Thymus (tissue), 11 donors: ENCODE data around the gene CNPPD1. TPM values are rescaled to one million over a fixed set of nuclear protein-coding genes. Genes with fewer than 3 reads are reported as not detected.

ENCODE experiments used
- DNase-seq, 9 donors: peaks; one replicate each; pipeline ENCODE4 v3.0.0-alpha.2; 2013; ENCODE audit warnings: low spot score in 9 of 9, low read depth in 6 of 9, missing footprints in 1 of 9
- H3K27ac ChIP-seq, 2 donors: one replicate each; pipeline ENCODE4 v1.5.1; 2013; ENCODE audit warnings: control low read depth in 1 of 2, low read depth in 1 of 2, low read length in 1 of 2, mild to moderate bottlenecking in 1 of 2, moderate library complexity in 1 of 2
- H3K27me3 ChIP-seq, 2 donors: one replicate each; pipeline ENCODE4 v1.5.1; 2013; ENCODE audit warnings: low read length in 1 of 2; ENCODE audit not compliant: control insufficient read depth in 2 of 2, insufficient read depth in 1 of 2
- H3K36me3 ChIP-seq, 2 donors: one replicate each; pipeline ENCODE4 v1.5.1; 2013; ENCODE audit warnings: low read length in 1 of 2, mild to moderate bottlenecking in 1 of 2, moderate library complexity in 1 of 2; ENCODE audit not compliant: control insufficient read depth in 2 of 2, insufficient read depth in 2 of 2
- H3K4me1 ChIP-seq, 2 donors: one replicate each; pipeline ENCODE4 v1.5.1; 2013; ENCODE audit warnings: low read length in 2 of 2; ENCODE audit not compliant: control insufficient read depth in 2 of 2, insufficient read depth in 2 of 2
- H3K4me3 ChIP-seq, 2 donors: one replicate each; pipeline ENCODE4 v1.5.1; 2013; ENCODE audit warnings: low read length in 2 of 2, control low read depth in 1 of 2, mild to moderate bottlenecking in 1 of 2
- H3K9me3 ChIP-seq, 2 donors: one replicate each; pipeline ENCODE4 v1.5.1; 2013; ENCODE audit warnings: low read length in 1 of 2, mild to moderate bottlenecking in 1 of 2; ENCODE audit not compliant: control insufficient read depth in 2 of 2, insufficient read depth in 1 of 2
- WGBS: extraction: QIAGEN DNeasy Blood & Tissue Kit; methylation state at CpG from one replicate; pipeline ENCODE4 v1.1.7; 2013; 5-methylcytosine and 5-hydroxymethylcytosine counted together
- polyA plus RNA-seq: library from polyadenylated mRNA; stranded (reverse); fragments of 200-250 nt; gene quantifications from one replicate; pipeline ENCODE4 v1.2.3, GENCODE V29; 2013
- total RNA-seq: library from RNA; stranded (reverse); fragments of 120-200 nt; gene quantifications from one replicate; pipeline ENCODE4 v1.2.4, GENCODE V29; 2013
- donor health status: healthy.

The CNPPD1 gene
- total and polyA plus RNA-seq, 2 donors: 33.3 to 46.9 TPM

DNA sequence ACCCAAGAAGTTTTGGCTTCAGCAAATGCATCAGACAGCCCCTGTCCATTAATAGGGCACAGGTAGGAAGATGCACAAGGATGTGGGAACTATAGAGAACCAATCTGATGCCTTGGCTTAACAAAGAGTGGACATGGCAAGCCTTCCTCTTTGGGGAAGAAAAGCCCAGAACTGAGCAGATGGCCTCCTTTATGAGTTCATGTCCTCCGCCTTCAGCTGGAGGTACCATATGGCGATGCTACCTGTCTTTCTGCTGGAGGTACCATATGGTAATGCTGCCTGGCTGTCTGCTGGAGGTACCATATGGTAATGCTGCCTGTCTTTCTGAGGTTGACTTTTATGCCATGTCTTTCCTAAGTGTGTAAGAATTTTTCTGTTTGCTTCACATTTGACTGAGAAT is 7.4 kb upstream of the CNPPD1 start:
- H3K4me3 ChIP-seq: no peak overlapping the region
- no peak for DNase-seq
- peaks cover 51 to 57% of the 10 kb centered on the region in 2 donors for H3K36me3 ChIP-seq
- H3K27ac ChIP-seq: no peak overlapping the region
- H3K27me3 ChIP-seq: no peaks in the 10 kb centered on the region
- WGBS: 100% methylated on average over 2 of the region's 2 CpGs
- no peaks in the 10 kb centered on the region for H3K9me3 ChIP-seq
- H3K4me1 ChIP-seq: peaks cover 2 to 4% of the 10 kb centered on the region in 2 donors

DNA sequence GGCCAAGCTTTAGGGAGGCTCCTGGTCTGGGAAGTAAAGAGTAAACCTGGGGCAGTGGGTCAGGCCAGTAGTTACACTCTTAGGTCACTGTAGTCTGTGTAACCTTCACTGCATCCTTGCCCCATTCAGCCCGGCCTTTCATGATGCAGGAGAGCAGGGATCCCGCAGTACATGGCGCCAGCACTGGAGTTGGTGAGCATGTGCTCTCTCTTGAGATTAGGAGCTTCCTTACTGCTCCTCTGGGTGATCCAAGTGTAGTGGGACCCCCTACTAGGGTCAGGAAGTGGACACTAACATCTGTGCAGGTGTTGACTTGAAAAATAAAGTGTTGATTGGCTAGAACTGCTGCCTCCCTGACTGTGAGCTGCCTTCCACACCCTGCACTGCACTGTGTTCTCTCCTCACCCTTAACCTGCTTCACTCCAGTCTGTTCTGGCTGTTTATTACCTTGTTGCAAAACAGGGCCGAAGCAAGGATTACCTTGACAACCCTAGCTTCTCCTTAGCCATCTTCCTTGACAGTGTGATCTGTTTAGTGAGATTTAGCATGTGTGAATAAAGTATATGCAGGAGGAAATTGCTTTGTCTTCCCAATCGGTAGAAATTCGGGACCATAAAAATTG is 6.5 kb upstream of the CNPPD1 start:
- no peak for DNase-seq
- Histone ChIP-seq H3K36me3 (peaks cover 51 to 57% of the 10 kb centered on the region in 2 donors), H3K4me1 (peaks cover 8 to 9% of the 10 kb centered on the region in 2 donors), H3K27ac (no peak overlapping the region), H3K4me3 (no peak overlapping the region), H3K27me3 (no peaks in the 10 kb centered on the region), H3K9me3 (no peaks in the 10 kb centered on the region)
- 99% methylated on average over 6 of the region's 6 CpGs for WGBS

DNA sequence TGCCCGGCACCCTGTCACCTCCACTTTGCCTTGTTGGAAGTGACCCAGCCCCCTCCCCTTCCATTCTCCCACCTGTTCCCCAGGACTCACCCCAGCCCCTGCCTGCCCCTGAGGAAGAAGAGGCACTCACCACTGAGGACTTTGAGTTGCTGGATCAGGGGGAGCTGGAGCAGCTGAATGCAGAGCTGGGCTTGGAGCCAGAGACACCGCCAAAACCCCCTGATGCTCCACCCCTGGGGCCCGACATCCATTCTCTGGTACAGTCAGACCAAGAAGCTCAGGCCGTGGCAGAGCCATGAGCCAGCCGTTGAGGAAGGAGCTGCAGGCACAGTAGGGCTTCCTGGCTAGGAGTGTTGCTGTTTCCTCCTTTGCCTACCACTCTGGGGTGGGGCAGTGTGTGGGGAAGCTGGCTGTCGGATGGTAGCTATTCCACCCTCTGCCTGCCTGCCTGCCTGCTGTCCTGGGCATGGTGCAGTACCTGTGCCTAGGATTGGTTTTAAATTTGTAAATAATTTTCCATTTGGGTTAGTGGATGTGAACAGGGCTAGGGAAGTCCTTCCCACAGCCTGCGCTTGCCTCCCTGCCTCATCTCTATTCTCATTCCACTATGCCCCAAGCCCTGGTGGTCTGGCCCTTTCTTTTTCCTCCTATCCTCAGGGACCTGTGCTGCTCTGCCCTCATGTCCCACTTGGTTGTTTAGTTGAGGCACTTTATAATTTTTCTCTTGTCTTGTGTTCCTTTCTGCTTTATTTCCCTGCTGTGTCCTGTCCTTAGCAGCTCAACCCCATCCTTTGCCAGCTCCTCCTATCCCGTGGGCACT is 5.8 kb upstream of the CNPPD1 start:
- H3K27ac ChIP-seq: no peak overlapping the region
- DNase-seq: no peak
- H3K27me3 ChIP-seq: no peaks in the 10 kb centered on the region
- WGBS: 92% methylated on average over 8 of the region's 8 CpGs
- H3K36me3 ChIP-seq: peaks cover 51 to 57% of the 10 kb centered on the region in 2 donors
- peaks cover 9% of the 10 kb centered on the region in 2 donors for H3K4me1 ChIP-seq
- H3K4me3 ChIP-seq: no peak overlapping the region
- no peaks in the 10 kb centered on the region for H3K9me3 ChIP-seq

DNA sequence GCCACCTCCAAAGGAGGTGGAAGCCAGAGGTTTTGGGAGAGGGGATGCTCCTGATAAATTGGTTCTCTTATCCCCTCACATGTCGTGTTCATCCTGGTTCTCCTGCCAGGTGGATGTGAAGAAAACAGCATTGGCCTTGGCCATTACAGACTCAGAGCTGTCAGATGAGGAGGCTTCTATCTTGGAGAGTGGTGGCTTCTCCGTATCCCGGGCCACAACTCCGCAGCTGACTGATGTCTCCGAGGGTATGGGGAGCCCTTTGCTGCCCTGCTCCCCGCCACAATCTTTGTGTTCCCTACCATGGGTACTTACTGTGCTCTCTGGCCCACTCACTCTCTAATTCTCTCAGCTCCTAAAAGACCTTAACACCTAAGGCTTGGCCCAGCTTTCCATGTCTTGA is 4.8 kb upstream of the CNPPD1 start:
- Histone ChIP-seq H3K4me1 (peaks cover 9 to 11% of the 10 kb centered on the region in 2 donors), H3K27me3 (no peaks in the 10 kb centered on the region), H3K4me3 (no peak overlapping the region), H3K36me3 (peaks cover 51 to 57% of the 10 kb centered on the region in 2 donors), H3K9me3 (no peaks in the 10 kb centered on the region), H3K27ac (no peak overlapping the region)
- DNase-seq: no peak
- 97% methylated on average over 6 of the region's 6 CpGs for WGBS

DNA sequence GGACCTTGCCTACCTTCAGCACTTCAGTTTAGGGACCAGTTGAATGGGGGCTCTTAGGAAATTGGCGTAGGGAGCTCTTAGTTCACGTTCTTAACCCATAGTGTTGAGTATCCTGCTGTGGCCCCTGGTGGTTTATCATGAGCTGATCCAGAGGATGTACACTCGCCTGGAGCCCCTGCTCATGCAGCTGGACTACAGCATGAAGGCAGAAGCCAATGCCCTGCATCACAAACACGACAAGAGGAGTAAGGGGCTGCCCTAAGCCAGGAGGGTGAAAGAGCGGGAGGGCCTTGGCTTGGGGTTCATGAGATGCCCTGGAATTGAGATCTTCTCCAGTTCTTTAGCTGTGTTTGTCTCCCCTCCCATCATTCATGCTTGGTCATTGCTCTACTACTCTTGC is 4.2 kb upstream of the CNPPD1 start:
- DNase-seq: no peak
- no peak overlapping the region for H3K4me3 ChIP-seq
- H3K27ac ChIP-seq: no peak overlapping the region
- H3K4me1 ChIP-seq: peaks cover 9 to 15% of the 10 kb centered on the region in 2 donors
- 96% methylated on average over 5 of the region's 5 CpGs for WGBS
- peaks cover 51 to 55% of the 10 kb centered on the region in 2 donors for H3K36me3 ChIP-seq
- H3K9me3 ChIP-seq: no peaks in the 10 kb centered on the region
- H3K27me3 ChIP-seq: no peaks in the 10 kb centered on the region

DNA sequence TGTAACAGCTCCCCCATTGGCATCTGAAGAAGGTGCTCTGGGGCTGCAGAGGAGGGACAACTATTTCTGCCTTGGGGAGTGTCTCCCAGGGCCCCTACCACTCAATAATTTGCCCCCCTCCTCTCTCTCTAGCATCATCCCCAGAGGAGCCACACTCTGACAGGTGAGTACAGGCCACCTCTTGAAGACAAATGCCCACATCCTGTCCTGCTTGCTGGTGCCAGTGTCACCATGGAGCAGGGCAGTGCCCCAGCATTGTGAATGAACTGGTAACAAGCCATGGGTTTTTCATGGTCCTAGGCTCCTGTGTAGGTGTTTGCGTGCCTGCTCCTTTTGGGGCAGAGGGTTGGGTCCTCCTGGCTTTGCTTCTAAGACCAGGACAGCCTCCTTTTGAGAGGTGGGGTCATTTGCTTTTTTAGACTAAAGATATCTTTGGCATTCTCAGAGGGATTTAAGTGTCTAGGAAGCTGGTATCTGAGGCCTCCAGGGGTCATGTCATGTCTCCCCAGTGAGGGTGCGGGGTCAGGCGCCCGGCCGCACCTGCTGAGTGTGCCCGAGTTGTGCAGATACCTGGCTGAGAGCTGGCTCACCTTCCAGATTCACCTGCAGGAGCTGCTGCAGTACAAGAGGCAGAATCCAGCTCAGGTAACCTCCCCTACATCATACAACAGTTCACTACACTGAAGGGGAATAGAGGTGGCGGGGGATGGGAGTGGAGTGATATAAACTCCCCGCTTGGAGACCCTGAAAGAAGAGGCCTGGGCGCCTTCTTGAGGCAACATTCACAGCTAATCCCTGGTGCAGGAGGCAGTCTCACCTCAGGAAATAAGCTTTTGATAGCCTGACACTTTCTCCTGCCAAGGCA is 3.1 kb upstream of the CNPPD1 start:
- Histone ChIP-seq H3K4me3 (no peak overlapping the region), H3K27me3 (no peaks in the 10 kb centered on the region), H3K9me3 (no peaks in the 10 kb centered on the region), H3K27ac (no peak overlapping the region), H3K4me1 (peaks cover 16 to 24% of the 10 kb centered on the region in 2 donors), H3K36me3 (peaks cover 50 to 52% of the 10 kb centered on the region in 2 donors)
- 99% methylated on average over 9 of the region's 9 CpGs for WGBS
- DNase-seq: no peak

DNA sequence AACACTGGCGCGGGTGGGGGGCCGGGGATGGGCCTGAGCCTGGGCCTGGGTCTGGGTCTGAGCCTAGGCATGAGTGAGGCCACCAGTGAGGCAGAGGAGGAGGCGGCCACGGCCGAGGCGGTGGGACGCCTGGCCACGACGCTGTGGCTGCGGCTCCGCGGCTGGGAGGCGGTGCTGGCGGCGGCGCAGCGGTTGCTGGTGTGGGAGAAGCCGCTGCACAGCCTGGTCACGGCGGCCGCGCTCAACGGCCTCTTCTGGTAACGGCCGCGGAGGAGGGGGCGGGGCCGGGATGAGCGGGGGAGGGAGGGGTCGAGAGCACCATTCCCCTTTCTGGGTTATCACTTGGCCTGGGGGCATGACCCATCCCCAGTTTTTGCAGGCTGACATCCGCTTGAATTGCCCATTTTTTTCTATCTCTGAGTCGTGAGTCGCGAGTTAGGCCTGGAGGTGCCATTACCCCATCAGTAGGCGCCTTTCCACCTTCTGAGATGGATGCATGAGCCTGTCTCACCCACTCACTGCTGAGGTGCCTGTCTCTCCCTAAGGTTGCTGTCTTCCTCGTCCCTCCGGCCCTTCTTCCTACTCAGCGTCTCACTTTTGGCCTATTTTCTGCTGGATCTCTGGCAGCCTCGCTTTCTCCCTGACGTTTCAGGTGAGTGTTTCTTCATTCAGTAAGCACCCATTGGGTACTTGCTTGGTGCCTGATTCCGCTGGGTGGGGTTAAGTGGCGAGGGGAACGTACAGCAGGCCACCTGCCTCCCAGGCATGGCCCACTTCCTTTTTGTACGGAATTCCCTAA is 1.9 kb upstream of the CNPPD1 start:
- Histone ChIP-seq H3K27me3 (no peaks in the 10 kb centered on the region), H3K4me1 (peaks cover 20 to 27% of the 10 kb centered on the region in 2 donors), H3K9me3 (no peaks in the 10 kb centered on the region), H3K4me3 (peak overlapping the region; percentile 88 to 98), H3K36me3 (peaks cover 54 to 57% of the 10 kb centered on the region in 2 donors), H3K27ac (peak overlapping the region; percentile 55 to 100)
- DNase-seq: peak in 3 of 9 donors; percentile 24 to 57 (median 27)
- 5% methylated on average over 45 of the region's 45 CpGs for WGBS

DNA sequence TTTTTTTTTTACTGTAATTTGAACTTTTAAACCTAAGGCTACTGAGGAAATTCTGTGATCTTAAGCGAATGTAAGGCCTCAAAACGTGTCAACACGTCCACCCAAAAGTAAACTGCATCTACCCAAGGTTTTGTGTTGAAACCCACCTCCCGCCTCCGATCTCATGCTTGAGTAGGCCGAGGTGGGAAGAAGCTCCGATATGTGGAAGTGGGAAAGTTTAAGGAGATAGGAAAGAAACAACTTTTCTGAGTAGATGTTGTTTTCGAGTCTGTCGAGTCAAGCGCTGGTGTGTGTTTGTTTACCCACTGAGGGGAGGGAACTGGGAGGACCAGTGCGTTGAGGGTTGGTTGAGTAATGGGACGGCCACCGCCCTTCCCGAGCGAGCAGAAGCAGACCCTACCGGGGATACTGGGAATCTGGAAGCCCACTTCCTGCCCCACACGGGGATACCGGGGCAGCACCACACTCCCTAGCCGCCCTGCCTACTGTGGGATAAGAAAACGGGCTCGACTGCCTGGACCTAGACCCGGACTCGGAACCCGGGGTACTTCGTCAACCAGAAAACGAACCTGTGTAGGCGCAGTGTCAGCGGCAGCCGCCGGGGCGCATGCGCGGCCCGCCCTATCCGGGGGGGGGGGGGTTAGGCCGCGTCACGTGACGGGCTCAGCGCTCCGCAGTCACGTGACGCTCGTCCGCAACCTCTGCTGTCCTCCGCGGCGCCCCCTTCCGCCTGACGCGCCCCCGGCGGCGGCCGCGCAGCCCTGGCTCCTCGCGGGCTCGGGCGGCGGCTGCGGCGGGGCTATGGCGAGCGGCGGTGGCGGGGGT is 1.0 kb upstream of the CNPPD1 start, which contains the start of gene RETREG2:
RETREG2 (plus strand) TSS at position 724 of the 825 bp plus-strand sequence; CDS start at position 802, 78 bp downstream.
- no peaks in the 10 kb centered on the region for H3K9me3 ChIP-seq
- peak; percentile 77 to 94 (median 86) for DNase-seq
- WGBS: under 1% methylated on average over 67 of the region's 67 CpGs
- H3K4me3 ChIP-seq: peak within 1 kb of the TSS; percentile 88 to 98
- H3K27me3 ChIP-seq: no peaks in the 10 kb centered on the region
- H3K36me3 ChIP-seq: peaks cover 55 to 57% of the 10 kb centered on the region in 2 donors
- peaks cover 20 to 27% of the 10 kb centered on the region in 2 donors for H3K4me1 ChIP-seq
- H3K27ac ChIP-seq: peak within 1 kb of the TSS; percentile 100
